CD4-positive, alpha-beta T cell treated with Interleukin-15 for 4 hours (primary cell): Measurements from ENCODE around the gene HCAR1.
"Not testable (repeated sequence)": the region's sequence is repeated elsewhere in the genome, so short reads cannot be mapped to it uniquely, and the experiment has no call there.

Experiments
- DNase-seq: peaks from one replicate; pipeline ENCODE4 v3.0.0-alpha.2; 2020; ENCODE audit warnings: low spot score

HCAR1 gene

DNA sequence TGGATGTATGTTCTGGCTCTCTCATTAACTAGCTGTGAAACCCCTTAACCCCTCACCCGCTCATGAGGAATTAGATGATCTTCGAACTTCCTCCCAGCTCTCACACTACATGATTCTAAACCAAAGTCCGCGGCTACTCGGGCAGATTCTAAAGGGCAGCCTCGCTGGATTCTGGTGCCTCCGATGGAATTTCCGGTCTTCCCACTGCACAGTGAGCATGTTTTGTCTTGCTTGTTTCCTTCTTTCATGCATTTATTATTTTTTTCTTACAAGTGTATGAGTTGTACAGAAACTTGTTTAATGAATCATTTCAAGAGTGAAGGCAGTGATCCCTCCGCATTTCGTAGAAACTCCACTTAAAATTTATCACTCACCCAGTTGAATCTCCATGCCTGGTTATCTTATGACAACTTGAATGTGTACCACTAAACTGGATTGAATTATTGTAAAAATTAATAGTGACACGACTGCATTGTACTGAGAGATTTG lies 9.5 kb downstream of the HCAR1 start:
- DNase-seq: no peak

DNA sequence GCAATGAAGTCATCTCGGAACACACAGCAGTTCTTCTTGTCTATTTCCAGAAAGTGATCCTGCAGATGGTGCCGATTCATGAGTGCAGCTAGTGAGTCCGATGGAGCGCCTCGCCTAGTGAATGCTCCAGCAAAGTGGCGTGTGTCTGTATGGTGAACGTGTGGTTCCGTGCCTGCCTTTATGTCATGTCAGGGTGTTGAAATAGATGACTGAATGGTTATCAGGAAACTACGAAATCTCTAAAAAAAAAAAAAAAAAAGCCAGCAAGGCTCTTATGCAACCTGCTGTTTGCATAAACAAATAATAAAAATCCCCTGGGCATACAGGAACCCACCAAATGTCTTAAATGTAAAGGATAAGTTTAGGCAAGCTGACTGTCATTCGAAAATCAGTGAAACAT lies 14.0 kb downstream of the HCAR1 start, which contains the start of gene HCAR3:
HCAR3 (minus strand) TSS at position 154 of the 400 bp plus-strand sequence; CDS start at position 80, 74 bp downstream.
- DNase-seq: not testable (repeated sequence)

DNA sequence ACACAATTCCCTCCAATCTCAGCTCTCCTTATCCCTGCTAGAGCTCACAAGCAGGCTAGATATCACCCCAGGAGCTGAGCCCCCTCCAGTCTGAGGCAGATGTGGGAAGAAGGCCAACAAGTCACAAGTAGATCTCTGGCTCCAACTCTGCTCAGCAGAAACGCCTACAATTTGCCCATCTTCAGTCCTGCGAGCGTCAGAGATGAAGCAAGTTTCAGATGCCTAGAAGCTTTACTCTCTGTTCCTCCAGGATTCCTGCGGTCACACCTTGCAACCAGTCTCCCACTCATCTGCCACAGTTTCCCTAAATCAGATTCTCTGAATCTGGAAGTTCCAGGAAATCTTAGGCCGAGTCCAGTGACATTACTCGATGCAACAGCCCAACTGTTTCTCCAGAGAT lies 15.4 kb downstream of the HCAR1 start:
- not testable (repeated sequence) for DNase-seq

DNA sequence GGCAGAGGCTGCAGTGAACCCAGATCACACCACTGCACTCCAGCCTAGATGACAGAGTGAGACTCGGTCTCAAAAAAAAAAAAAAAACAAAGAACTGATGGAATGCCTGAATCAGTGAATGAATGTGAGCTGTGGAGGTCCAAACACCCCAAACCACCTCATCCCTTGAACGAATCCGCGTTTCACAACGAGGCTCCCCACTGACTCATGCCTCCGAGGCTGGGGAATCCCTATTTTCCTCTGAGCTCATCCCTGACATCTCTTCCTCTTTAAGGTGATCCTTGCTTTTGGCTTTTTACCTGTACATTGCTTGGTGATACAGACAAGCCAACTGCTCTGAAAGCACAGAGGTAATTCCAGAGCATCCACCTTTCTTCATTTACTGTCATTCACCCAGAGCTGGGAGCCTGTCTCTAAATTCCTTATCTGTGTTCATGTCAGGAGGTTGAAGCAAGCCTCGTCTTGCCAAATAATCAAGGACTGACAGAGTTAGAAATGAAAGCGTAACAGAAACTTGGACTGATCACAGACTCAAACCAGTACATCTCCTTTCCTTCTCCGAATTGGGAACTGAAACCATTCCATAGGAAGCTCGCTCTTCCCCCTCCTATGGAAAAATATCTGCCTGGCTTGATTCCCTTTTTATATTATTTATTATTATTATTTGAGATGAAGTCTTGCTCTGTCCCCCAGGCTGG lies 17.0 kb downstream of the HCAR1 start:
- not testable (repeated sequence) for DNase-seq

DNA sequence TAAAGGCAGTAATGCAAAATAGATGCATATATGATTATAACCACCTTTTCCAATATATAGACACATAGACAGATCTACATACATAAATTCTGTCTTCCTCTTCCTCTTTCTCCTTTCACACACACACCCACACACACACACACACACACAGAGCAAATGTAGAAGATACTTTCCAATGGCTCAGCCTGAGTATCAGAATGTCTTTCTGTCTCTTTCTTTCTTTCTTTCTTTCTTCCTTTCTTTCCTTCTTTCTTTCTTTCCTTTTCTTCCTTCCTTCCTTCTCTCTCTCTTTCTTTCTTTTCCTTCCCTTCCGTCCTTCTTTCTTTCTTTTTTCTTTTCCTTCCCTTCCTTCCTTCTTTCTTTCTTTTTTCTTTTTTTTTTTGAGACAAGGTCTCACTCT lies 19.4 kb downstream of the HCAR1 start:
- not testable (repeated sequence) for DNase-seq

DNA sequence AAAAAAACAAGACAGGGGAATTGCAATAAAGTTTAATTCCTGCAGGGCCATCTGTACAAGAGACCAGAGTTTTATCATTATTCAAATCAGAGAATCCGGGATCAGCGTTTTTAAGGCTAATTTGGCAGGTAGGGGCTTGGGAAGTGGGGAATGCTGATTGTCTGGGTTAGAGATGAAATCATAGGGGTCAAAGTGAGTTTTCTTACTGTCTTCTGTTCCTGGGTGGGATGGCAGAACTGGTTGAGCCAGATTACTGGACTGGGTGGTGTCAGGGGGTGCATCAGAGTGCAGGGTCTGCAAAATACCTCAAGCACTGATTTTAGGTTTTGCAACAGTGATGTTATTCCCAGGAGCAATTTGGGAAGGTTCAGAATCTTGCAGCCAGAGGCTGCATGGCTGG lies 20.3 kb downstream of the HCAR1 start:
- DNase-seq: not testable (repeated sequence)

DNA sequence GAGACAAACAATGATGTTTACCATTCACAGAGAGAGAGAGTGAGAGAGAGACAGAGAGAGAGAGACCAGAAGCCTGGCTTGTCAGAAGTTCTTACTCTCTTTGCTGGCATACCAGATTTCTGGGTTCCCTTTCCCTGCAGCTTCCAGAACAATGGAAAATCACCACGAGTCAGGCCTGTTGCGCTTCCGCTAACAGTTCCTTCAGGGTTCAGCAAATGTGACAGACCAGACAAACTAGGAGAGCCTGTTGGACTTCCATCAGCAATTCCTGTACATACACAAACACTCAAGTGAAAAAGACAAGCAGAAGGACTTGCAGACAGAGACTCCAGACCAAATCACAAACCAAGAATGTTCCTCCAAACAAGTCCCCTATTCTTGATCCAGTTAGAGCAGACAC lies 21.4 kb downstream of the HCAR1 start:
- DNase-seq: not testable (repeated sequence)

DNA sequence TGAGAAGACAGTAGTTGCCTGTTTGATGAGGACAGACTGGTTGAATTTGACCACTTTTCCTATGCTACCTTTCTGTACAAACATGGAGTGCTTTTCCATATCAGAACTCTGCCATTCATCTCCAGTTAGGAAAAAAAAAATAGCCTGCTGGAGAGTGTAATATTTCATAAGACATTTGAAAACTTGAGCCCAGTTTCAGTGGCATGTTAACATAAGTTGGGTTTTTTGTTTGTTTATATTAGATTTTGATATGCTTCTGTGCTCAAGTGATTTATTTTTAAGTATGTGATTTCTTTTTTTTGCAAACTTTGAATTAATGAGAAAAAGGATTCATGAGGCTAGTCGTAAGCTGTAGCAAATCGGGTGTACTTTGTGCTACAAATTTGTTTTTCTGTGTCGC lies 26.8 kb downstream of the HCAR1 start:
- not testable (repeated sequence) for DNase-seq

DNA sequence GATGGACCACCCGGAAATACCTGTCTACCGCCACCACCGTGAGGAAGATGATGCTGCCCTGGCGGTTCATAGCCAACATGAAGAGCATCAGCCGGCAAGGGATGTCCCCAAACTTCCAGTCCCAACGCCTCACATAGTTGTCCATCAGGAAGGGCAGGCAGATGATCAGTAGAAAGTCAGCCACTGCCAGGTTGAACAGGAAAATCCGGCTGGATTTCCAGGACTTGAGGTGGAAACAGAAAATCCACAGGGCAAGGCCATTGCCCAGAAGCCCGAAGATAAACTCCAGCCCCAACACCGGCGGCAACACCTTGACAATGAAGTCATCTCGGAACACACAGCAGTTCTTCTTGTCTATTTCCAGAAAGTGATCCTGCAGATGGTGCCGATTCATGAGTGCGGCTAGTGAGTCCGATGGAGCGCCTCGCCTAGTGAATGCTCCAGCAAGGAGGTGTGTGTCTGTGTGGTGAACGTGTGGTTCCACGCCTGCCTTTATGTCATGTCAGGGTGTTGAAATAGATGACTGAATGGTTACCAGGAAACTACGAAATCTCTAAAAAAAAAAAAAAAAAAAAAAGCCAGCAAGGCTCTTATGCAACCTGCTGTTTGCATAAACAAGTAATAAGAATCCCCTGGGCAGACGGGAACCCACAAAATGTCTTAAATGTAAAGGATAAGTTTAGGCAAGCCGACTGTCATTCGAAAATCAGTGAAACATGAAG lies 27.6 kb downstream of the HCAR1 start, which contains the start of gene HCAR2:
HCAR2 (minus strand) TSS at position 468 of the 722 bp plus-strand sequence; CDS start at position 394, 74 bp downstream.
- DNase-seq: not testable (repeated sequence)

DNA sequence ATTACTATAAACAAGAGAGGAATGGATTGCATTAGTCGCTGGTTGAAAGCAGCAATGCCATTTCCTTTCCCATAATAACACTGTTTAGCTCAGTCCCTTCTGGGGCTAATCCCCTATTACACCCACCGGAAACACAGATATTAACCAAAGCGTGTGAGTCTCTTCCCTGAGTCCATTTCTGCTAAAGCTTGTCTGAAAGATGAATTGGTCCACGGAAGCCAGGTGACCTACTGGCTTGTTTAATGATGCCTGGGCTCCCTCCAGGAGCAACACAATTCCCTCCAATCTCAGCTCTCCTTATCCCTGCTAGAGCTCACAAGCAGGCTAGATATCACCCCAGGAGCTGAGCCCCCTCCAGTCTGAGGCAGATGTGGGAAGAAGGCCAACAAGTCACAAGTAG lies 29.2 kb downstream of the HCAR1 start:
- not testable (repeated sequence) for DNase-seq

DNA sequence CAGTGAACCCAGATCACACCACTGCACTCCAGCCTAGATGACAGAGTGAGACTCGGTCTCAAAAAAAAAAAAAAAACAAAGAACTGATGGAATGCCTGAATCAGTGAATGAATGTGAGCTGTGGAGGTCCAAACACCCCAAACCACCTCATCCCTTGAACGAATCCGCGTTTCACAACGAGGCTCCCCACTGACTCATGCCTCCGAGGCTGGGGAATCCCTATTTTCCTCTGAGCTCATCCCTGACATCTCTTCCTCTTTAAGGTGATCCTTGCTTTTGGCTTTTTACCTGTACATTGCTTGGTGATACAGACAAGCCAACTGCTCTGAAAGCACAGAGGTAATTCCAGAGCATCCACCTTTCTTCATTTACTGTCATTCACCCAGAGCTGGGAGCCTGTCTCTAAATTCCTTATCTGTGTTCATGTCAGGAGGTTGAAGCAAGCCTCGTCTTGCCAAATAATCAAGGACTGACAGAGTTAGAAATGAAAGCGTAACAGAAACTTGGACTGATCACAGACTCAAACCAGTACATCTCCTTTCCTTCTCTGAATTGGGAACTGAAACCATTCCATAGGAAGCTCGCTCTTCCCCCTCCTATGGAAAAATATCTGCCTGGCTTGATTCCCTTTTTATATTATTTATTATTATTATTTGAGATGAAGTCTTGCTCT lies 30.5 kb downstream of the HCAR1 start:
- DNase-seq: not testable (repeated sequence)

DNA sequence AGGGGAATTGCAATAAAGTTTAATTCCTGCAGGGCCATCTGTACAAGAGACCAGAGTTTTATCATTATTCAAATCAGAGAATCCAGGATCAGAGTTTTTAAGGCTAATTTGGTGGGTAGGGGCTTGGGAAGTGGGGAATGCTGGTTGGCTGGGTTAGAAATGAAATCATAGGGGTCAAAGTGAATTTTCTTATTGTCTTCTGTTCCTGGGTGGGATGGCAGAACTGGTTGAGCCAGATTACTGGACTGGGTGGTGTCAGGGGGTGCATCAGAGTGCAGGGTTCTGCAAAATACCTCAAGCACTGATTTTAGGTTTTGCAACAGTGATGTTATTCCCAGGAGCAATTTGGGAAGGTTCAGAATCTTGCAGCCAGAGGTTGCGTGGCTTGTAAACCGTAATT lies 33.7 kb downstream of the HCAR1 start:
- not testable (repeated sequence) for DNase-seq

DNA sequence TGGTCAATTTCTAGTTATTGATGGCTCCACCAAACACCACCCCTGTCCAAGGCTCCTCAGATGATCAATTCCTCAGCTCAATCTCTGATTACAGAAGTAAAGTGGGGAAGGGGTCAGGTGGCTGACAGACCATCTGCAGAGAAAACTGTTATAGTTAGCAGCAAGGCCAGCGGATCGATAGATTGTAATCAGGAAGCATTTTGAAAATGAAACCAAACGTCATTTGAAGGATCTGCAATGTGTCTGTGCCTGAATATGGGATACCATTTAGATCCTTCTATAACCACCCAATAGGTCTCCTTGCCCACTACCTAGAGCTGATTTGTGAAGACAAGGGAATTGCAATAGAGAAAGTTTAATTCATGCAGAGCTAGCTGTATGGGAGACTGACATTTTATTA lies 39.1 kb downstream of the HCAR1 start:
- no peak for DNase-seq

DNA sequence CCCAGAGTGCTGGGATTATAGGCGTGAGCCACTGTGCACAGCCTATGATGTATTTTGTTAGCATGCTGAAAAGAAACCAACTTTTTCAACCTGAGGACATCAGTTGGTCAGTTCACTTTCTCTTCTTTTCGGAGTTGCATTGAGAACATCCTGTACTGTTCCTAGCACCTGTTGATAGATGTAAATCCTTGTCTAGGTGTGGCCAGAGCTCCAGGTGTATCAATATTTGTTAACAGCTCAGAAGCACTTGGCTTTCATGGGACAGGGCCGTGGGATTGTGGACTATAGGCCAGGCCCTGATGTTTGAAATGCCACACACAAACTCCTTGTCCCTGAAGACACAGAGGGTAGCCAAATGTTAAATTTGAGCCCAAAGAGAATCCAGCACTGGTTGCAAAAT lies 42.4 kb downstream of the HCAR1 start:
- DNase-seq: no peak

DNA sequence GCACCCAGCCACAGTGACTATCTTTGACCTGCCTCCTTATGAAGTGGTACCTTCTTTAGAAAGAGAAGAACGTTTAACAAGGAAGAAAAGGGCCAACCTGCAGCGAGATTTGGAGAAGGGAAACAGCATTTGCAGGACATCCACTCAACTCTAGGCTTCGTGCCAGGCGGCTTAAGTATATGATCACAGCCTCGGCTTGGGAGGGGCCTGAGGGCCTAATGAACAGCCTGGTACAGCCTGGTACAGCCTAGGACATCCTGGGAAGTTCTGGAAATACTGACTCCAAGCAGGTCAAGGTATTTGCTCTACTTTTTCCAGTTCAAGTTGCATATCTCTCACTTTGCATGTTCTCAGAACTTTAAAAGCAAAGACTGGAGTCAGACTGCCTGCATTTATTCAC lies 43.6 kb downstream of the HCAR1 start:
- no peak for DNase-seq

DNA sequence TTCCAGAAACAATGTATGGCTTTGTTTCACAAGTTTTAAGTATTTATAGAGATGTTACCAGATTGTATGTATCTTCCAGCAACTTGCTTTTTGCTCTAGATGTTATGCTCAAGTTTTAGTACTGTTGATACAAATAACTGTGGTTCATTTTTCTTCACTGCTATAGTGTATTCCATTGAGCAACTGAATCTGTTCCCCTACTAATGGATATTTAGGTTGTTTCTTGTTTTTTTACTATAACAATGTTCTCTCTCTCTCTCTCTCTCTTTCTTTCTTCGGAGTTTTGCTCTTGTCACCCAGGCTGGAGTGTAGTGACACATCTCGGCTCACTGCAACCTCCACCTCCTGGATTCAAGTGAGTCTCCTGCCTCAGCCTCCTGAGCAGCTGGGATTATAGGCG lies 44.1 kb downstream of the HCAR1 start:
- no peak for DNase-seq

DNA sequence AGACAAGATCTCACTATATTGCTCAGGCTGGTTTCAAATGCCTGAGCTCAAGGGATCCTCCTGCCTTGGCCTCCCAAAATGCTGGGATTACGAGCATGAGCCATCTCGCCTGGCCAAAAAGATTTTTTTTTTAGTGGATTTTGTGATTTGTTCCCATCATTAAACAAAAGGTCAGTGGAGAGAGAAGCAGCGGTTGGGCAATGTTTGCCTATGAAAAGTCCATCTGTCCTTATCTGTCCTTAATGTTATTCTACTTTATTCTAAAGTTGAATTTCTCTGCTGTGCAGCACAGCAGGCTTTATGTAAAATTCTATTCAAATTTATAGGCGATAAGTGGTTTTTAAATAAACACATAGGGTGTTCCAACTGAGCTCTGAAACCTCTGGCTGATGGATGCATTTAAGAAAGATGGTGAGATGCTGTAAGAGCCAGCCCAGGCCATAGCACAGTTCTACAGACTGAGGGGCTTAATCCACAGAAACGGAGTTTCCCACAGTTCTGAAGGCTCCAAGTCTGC lies 46.3 kb downstream of the HCAR1 start:
- no peak for DNase-seq

DNA sequence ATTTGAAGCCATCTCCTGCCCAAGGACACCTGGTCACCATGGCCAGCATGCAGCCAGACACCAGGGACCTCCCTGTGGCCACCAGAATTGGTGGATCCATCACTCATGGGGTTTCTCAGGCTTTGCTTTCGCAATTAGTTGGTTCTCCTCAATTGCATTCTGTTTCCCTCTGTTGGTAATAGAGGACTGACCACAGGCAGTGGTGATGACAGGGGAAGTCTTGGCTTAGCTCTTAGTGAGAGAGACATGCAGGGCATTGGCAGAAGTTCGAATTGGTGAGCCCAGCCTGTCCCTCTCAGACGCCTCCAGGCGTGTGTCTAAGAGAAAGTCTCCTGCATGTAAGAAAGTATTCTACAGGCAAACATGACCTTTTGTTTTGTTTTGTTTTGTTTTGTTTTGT lies 48.8 kb downstream of the HCAR1 start:
- no peak for DNase-seq

DNA sequence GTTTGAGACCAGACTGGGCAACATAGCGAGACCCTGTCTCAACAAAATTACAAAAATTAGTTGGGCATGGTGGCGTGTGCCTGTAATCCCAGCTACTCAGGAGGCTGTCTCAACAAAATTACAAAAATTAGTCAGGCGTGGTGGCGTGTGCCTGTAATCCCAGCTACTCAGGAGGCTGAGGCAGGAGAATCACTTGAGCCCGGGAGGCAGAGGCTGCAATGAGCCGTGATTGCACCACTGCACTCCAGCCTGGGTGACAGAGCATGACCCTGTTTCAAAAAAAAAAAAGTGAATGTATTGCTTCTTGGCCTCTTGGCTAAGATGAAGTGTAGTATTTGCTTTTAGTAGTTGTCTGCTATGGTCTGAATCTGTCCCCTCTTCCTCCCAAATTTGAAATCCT lies 49.7 kb downstream of the HCAR1 start:
- not testable (repeated sequence) for DNase-seq

DNA sequence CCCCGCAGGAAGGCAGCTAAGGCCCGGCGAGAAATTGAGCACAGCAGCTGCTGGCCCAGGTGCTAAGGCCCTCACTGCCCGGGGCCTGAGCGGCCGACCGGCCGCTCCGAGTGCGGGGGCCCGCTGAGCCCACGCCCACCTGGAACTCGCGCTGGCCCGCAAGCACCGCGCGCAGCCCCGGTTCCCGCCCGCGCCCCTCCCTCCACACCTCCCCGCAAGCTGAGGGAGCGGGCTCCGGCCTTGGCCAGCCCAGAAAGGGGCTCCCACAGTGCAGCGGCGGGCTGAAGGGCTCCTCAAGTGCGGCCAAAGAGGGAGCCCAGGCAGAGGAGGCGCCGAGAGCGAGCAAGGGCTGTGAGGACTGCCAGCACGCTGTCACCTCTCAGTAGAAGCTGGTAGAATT lies 53.9 kb downstream of the HCAR1 start:
- not testable (repeated sequence) for DNase-seq
